Vagina (tissue), 2 donors: Measurements from ENCODE around the gene CORO6.

Source experiments
- CTCF ChIP-seq, 3 experiments: fragments of 450-650 bp in 2 of 3; fragments of 200-600 bp in 1 of 3; sonication (generic) in 1 of 3; IDR thresholded peaks; one replicate each; pipeline ENCODE4 v1.5.1; 2017 to 2019; ENCODE audit warnings: antibody characterized with exemption in 3 of 3, mild to moderate bottlenecking in 2 of 3, moderate library complexity in 2 of 3
- POLR2A ChIP-seq, 2 donors: fragments of 450-650 bp; IDR thresholded peaks; one replicate each; pipeline ENCODE4 v1.6.1; 2017; ENCODE audit warnings: antibody characterized with exemption in 2 of 2, mild to moderate bottlenecking in 2 of 2, moderate library complexity in 2 of 2
- POLR2AphosphoS5 ChIP-seq, 2 donors: sonication (generic); formaldehyde crosslinking; IDR thresholded peaks; one replicate each; pipeline ENCODE4 v1.9.0; 2017; ENCODE audit warnings: antibody characterized with exemption in 2 of 2, mild to moderate bottlenecking in 2 of 2, low read depth in 1 of 2; ENCODE audit not compliant: insufficient read depth in 1 of 2

- TF ChIP-seq CTCF (IDR thresholded peaks at IDR 0.05), result no peak
- no peak for TF ChIP-seq POLR2A (IDR thresholded peaks at IDR 0.05)
- no peak for TF ChIP-seq POLR2AphosphoS5 (IDR thresholded peaks at IDR 0.05; ENCODE audit: insufficient read depth in 1 of 2, low read depth in 1 of 2)
Measured at GRCh38 chr17:29665481-29665810, 42.7 kb upstream of the CORO6 start.
